Measurements from ENCODE around the gene ZDHHC1.

- TF ChIP-seq CTCF (IDR thresholded peaks at IDR 0.05) = no peak
- no peak for TF ChIP-seq POLR2A (IDR thresholded peaks at IDR 0.05)
Measured at GRCh38 chr16:67444259-67445125, 28.2 kb upstream of the ZDHHC1 start.

Measured in gastroesophageal sphincter (tissue), 3 donors.